Keratinocyte (primary cell): ENCODE results near the gene ZBED6. TPM values are rescaled to one million over a fixed set of nuclear protein-coding genes. Genes with fewer than 3 reads are reported as not detected.
"Not testable (repeated sequence)": the region's sequence is repeated elsewhere in the genome, so short reads cannot be mapped to it uniquely, and the experiment has no call there.

Experiments
- DNase-seq: peaks from one replicate; pipeline ENCODE4 v3.0.0-alpha.2; 2011; ENCODE audit warnings: low read depth, missing footprints, low spot score
- FAIRE-seq: peaks from 2 replicates; lab custom pipeline; 2011; peaks lifted over from hg19 to GRCh38; lab: Jason Lieb, UNC
- H2AFZ ChIP-seq: 2 replicates; pipeline ENCODE4 v1.6.0; 2012; ENCODE audit warnings: low read length, control low read depth, inconsistent platforms; ENCODE audit not compliant: control insufficient read depth
- H3K27ac ChIP-seq: 2 replicates; pipeline ENCODE4 v1.5.1; 2011; ENCODE audit warnings: low read length; ENCODE audit not compliant: control insufficient read depth, insufficient read depth
- H3K27me3 ChIP-seq: 3 replicates; pipeline ENCODE4 v1.6.0; 2011; ENCODE audit warnings: low read length; ENCODE audit not compliant: control insufficient read depth, insufficient read depth; ENCODE audit errors: extremely low read depth
- H3K36me3 ChIP-seq, 2 experiments: 2 replicates in 1 of 2; 3 replicates in 1 of 2; pipeline ENCODE4 v1.5.1; 2011; ENCODE audit warnings: low read length in 2 of 2, mild to moderate bottlenecking in 1 of 2; ENCODE audit not compliant: control insufficient read depth in 2 of 2, insufficient read depth in 2 of 2; ENCODE audit errors: extremely low read depth in 1 of 2
- H3K4me1 ChIP-seq: 3 replicates; pipeline ENCODE4 v1.5.1; 2011; ENCODE audit warnings: low read length; ENCODE audit not compliant: control insufficient read depth, insufficient read depth; ENCODE audit errors: extremely low read depth
- H3K4me2 ChIP-seq: 3 replicates; pipeline ENCODE4 v1.6.0; 2011; ENCODE audit warnings: low read depth, low read length; ENCODE audit not compliant: control insufficient read depth, insufficient read depth; ENCODE audit errors: extremely low read depth
- H3K4me3 ChIP-seq, 3 experiments: fragments of 200-600 bp in 1 of 3; sonication (generic) in 1 of 3; 2 replicates in 2 of 3; 3 replicates in 1 of 3; pipeline ENCODE4 v1.5.1; 2011 to 2016; ENCODE audit warnings: low read length in 3 of 3, mild to moderate bottlenecking in 3 of 3, control low read depth in 2 of 3, inconsistent platforms in 1 of 3, low read depth in 1 of 3, mixed read lengths in 1 of 3, mixed run types in 1 of 3, moderate library complexity in 1 of 3; ENCODE audit not compliant: control insufficient read depth in 2 of 3, insufficient read depth in 2 of 3; ENCODE audit errors: extremely low read depth in 1 of 3
- H3K79me2 ChIP-seq: 2 replicates; pipeline ENCODE4 v1.6.0; 2012; ENCODE audit warnings: low read length; ENCODE audit not compliant: control insufficient read depth, insufficient read depth
- H3K9ac ChIP-seq: 3 replicates; pipeline ENCODE4 v1.6.0; 2011; ENCODE audit warnings: low read length; ENCODE audit not compliant: control insufficient read depth, insufficient read depth; ENCODE audit errors: extremely low read depth
- H3K9me1 ChIP-seq: 3 replicates; pipeline ENCODE4 v1.6.0; 2011; ENCODE audit warnings: low read length; ENCODE audit not compliant: control insufficient read depth, insufficient read depth; ENCODE audit errors: extremely low read depth
- H3K9me3 ChIP-seq: 2 replicates; pipeline ENCODE4 v1.5.1; 2012; ENCODE audit warnings: low read depth, low read length; ENCODE audit not compliant: control insufficient read depth
- H4K20me1 ChIP-seq: 3 replicates; pipeline ENCODE4 v1.6.0; 2011; ENCODE audit warnings: low read length; ENCODE audit not compliant: control insufficient read depth, insufficient read depth; ENCODE audit errors: extremely low read depth
- CTCF ChIP-seq, 3 experiments: IDR thresholded peaks in 1 of 3; conservative IDR thresholded peaks in 1 of 3; optimal IDR thresholded peaks in 1 of 3; 2 replicates in 2 of 3; 3 replicates in 1 of 3; pipeline versions ENCODE3 to v1.5.1; 2011; ENCODE audit warnings: low read length in 3 of 3, mild to moderate bottlenecking in 3 of 3, moderate library complexity in 2 of 3, control low read depth in 1 of 3, inconsistent platforms in 1 of 3; ENCODE audit not compliant: insufficient read depth in 2 of 3; ENCODE audit errors: extremely low read depth in 1 of 3
- EZH2 ChIP-seq: IDR thresholded peaks from one replicate; pipeline ENCODE4 v1.6.1; 2012; ENCODE audit warnings: inconsistent platforms, mild to moderate bottlenecking, low read length, moderate library complexity
- dilution Hi-C: fragments of 300-500 bp; cut with MboI; formaldehyde crosslinking; loops from one replicate; pipeline ENCODE4 v1.7.0; 2020; ENCODE audit warnings: low sequenced_read_pairs; ENCODE audit not compliant: extremely low pct_ligation_motif_present
- polyA plus RNA-seq, 5 experiments: library from polyadenylated mRNA; depleted of rRNA in 3 of 5; stranded (reverse) in 3 of 5; stranded (forward) in 1 of 5; unstranded in 1 of 5; fragments of >200 nt; gene quantifications; 1 replicate in 1 of 5; 2 replicates in 3 of 5; 3 replicates in 1 of 5; pipeline versions ENCODE4 v1.2.1 to v1.2.3, GENCODE V29; 2011 to 2012; ENCODE audit warnings: missing spikeins in 2 of 5, low read depth in 1 of 5, low replicate concordance in 1 of 5

The ZBED6 gene
- polyA plus RNA-seq, 1 donor (not counting 4 experiments of a cell fraction or from before 2014, with no cell fraction given), result 8.9 TPM

GRCh38 chr1:203760506-203760905 is 34.9 kb upstream of the ZBED6 start:
- H3K36me3 ChIP-seq, result no peaks in the 10 kb centered on the region
- FAIRE-seq (no peak), DNase-seq (no peak)
- H4K20me1 ChIP-seq, result no peaks in the 10 kb centered on the region
- H3K4me3 ChIP-seq, result no peak overlapping the region
- no peak overlapping the region for H3K4me2 ChIP-seq
- H3K4me1 ChIP-seq, result peaks cover 20% of the 10 kb centered on the region
- H2AFZ ChIP-seq, result no peak overlapping the region
- no peaks in the 10 kb centered on the region for H3K27me3 ChIP-seq
- H3K27ac ChIP-seq, result no peak overlapping the region
- dilution Hi-C loops, result no loop called here
- H3K9me1 ChIP-seq, result no peaks in the 10 kb centered on the region
- H3K9me3 ChIP-seq, result no peaks in the 10 kb centered on the region
- no peak for TF ChIP-seq CTCF (optimal IDR thresholded peaks at IDR 0.05 in 1 of 3, IDR thresholded peaks at IDR 0.05 in 1 of 3, conservative IDR thresholded peaks at IDR 0.05 in 1 of 3; ENCODE audit: extremely low read depth in 1 of 3, insufficient read depth in 2 of 3, low read length in 3 of 3)
- TF ChIP-seq EZH2, result no peak
- H3K9ac ChIP-seq, result no peak overlapping the region
- H3K79me2 ChIP-seq, result no peaks in the 10 kb centered on the region

GRCh38 chr1:203761958-203762357 is 33.5 kb upstream of the ZBED6 start:
- FAIRE-seq, H3K27ac ChIP-seq, H3K4me2 ChIP-seq, H3K9me3 ChIP-seq, H3K9me1 ChIP-seq, H3K4me3 ChIP-seq, H3K79me2 ChIP-seq, H4K20me1 ChIP-seq, H3K27me3 ChIP-seq, H3K9ac ChIP-seq, H3K36me3 ChIP-seq, H2AFZ ChIP-seq, dilution Hi-C loops, H3K4me1 ChIP-seq, DNase-seq: not testable (repeated sequence)

GRCh38 chr1:203763505-203763904 is 31.9 kb upstream of the ZBED6 start:
- no peak for FAIRE-seq
- DNase-seq, result no peak
- dilution Hi-C loops, result no loop called here
- no peak overlapping the region for H3K27ac ChIP-seq
- H3K27me3 ChIP-seq, result no peaks in the 10 kb centered on the region
- no peak overlapping the region for H3K4me3 ChIP-seq
- peaks cover 12% of the 10 kb centered on the region for H3K4me1 ChIP-seq
- no peaks in the 10 kb centered on the region for H3K79me2 ChIP-seq
- H3K9ac ChIP-seq, result no peak overlapping the region
- no peaks in the 10 kb centered on the region for H4K20me1 ChIP-seq
- H3K9me3 ChIP-seq, result no peaks in the 10 kb centered on the region
- H2AFZ ChIP-seq, result no peak overlapping the region
- H3K9me1 ChIP-seq, result no peaks in the 10 kb centered on the region
- TF ChIP-seq EZH2 (no peak), CTCF (optimal IDR thresholded peaks at IDR 0.05 in 1 of 3, IDR thresholded peaks at IDR 0.05 in 1 of 3, conservative IDR thresholded peaks at IDR 0.05 in 1 of 3; ENCODE audit: extremely low read depth in 1 of 3, insufficient read depth in 2 of 3, low read length in 3 of 3) (no peak)
- no peaks in the 10 kb centered on the region for H3K36me3 ChIP-seq
- H3K4me2 ChIP-seq, result no peak overlapping the region
